H9 (cell line): ENCODE measurements around the gene CACNB4. TPM values are rescaled to one million over a fixed set of nuclear protein-coding genes. Genes with fewer than 3 reads are reported as not detected.

ENCODE experiments used
- DNase-seq: peaks from one replicate; pipeline ENCODE4 v3.0.0-alpha.2; 2017
- H2AFZ ChIP-seq: one replicate; pipeline ENCODE4 v1.6.1; 2013; ENCODE audit warnings: mild to moderate bottlenecking, low read length, control low read depth, moderate library complexity
- H2AK5ac ChIP-seq: 2 replicates; pipeline ENCODE4 v1.6.1; 2013; ENCODE audit warnings: low read length, control low read depth, mixed read lengths; ENCODE audit not compliant: insufficient read length
- H2BK120ac ChIP-seq: one replicate; pipeline ENCODE4 v1.6.1; 2013; ENCODE audit warnings: low read depth, mild to moderate bottlenecking, low read length, control low read depth, inconsistent platforms; ENCODE audit not compliant: poor library complexity, severe bottlenecking
- H2BK12ac ChIP-seq: 2 replicates; pipeline ENCODE4 v1.6.1; 2013; ENCODE audit warnings: low read length, control low read depth, mixed read lengths, low read depth; ENCODE audit not compliant: insufficient read length
- H2BK15ac ChIP-seq: 2 replicates; pipeline ENCODE4 v1.6.1; 2013; ENCODE audit warnings: low read depth, low read length, control low read depth
- H2BK20ac ChIP-seq: one replicate; pipeline ENCODE4 v1.6.1; 2013; ENCODE audit warnings: low read depth, mild to moderate bottlenecking, low read length, control low read depth, inconsistent platforms; ENCODE audit not compliant: poor library complexity, severe bottlenecking
- H2BK5ac ChIP-seq: 2 replicates; pipeline ENCODE4 v1.6.1; 2013; ENCODE audit warnings: low read length, control low read depth, mixed read lengths; ENCODE audit not compliant: insufficient read length
- H3K14ac ChIP-seq: 2 replicates; pipeline ENCODE4 v1.6.1; 2013; ENCODE audit warnings: low read length, control low read depth; ENCODE audit not compliant: insufficient read depth
- H3K18ac ChIP-seq: 2 replicates; pipeline ENCODE4 v1.6.1; 2013; ENCODE audit warnings: low read depth, mild to moderate bottlenecking, mixed read lengths, low read length, control low read depth; ENCODE audit not compliant: insufficient read length
- H3K23ac ChIP-seq: 2 replicates; pipeline ENCODE4 v1.6.1; 2013; ENCODE audit warnings: low read length, control low read depth, mixed read lengths, low read depth; ENCODE audit not compliant: insufficient read length
- H3K23me2 ChIP-seq: 2 replicates; pipeline ENCODE4 v1.6.1; 2013; ENCODE audit warnings: low read depth, mild to moderate bottlenecking, mixed read lengths, low read length, control low read depth; ENCODE audit not compliant: insufficient read length, poor library complexity, severe bottlenecking
- H3K27ac ChIP-seq: 2 replicates; pipeline ENCODE4 v1.5.1; 2013; ENCODE audit warnings: low read length, control low read depth, mixed read lengths, low read depth; ENCODE audit not compliant: insufficient read length
- H3K27me3 ChIP-seq: 2 replicates; pipeline ENCODE4 v1.6.1; 2013; ENCODE audit warnings: low read length, control low read depth, inconsistent platforms; ENCODE audit not compliant: insufficient read depth
- H3K4ac ChIP-seq: 2 replicates; pipeline ENCODE4 v1.6.1; 2013; ENCODE audit warnings: low read depth, mild to moderate bottlenecking, control low read depth, inconsistent platforms, low read length, moderate library complexity
- H3K4me1 ChIP-seq: 2 replicates; pipeline ENCODE4 v1.6.1; 2013; ENCODE audit warnings: low read length, control low read depth, inconsistent platforms; ENCODE audit not compliant: insufficient read depth
- H3K4me2 ChIP-seq: 2 replicates; pipeline ENCODE4 v1.6.1; 2013; ENCODE audit warnings: low read length, control low read depth, mixed read lengths; ENCODE audit not compliant: insufficient read length, insufficient read depth
- H3K56ac ChIP-seq: 2 replicates; pipeline ENCODE4 v1.6.1; 2013; ENCODE audit warnings: low read depth, mild to moderate bottlenecking, mixed read lengths, low read length, control low read depth; ENCODE audit not compliant: insufficient read length
- H3K79me1 ChIP-seq: 2 replicates; pipeline ENCODE4 v1.6.1; 2013; ENCODE audit warnings: low read depth, mild to moderate bottlenecking, moderate library complexity, low read length, control low read depth, inconsistent platforms; ENCODE audit not compliant: insufficient read depth, poor library complexity, severe bottlenecking
- H3K79me2 ChIP-seq: 2 replicates; pipeline ENCODE4 v1.6.1; 2013; ENCODE audit warnings: low read length, control low read depth, inconsistent platforms; ENCODE audit not compliant: insufficient read depth
- H3K9ac ChIP-seq: 2 replicates; pipeline ENCODE4 v1.6.1; 2013; ENCODE audit warnings: low read length, control low read depth, mixed read lengths; ENCODE audit not compliant: insufficient read length; ENCODE audit errors: extremely low read depth
- H3K9me3 ChIP-seq: one replicate; pipeline ENCODE4 v1.6.1; 2013; ENCODE audit warnings: low read depth, low read length, inconsistent platforms; ENCODE audit not compliant: control insufficient read depth
- H3T11ph ChIP-seq: one replicate; pipeline ENCODE4 v1.6.1; 2013; ENCODE audit warnings: mild to moderate bottlenecking, low read length, control low read depth, inconsistent platforms
- H4K20me1 ChIP-seq: one replicate; pipeline ENCODE4 v1.6.1; 2013; ENCODE audit not compliant: control insufficient read depth, insufficient read length, insufficient read depth
- H4K5ac ChIP-seq: 2 replicates; pipeline ENCODE4 v1.6.1; 2013; ENCODE audit warnings: low read depth, mild to moderate bottlenecking, mixed read lengths, low read length, control low read depth; ENCODE audit not compliant: insufficient read length
- H4K8ac ChIP-seq: replicated peaks from 2 replicates; pipeline ENCODE4 v1.6.1; 2013; ENCODE audit warnings: low read length, control low read depth, mixed read lengths, low read depth; ENCODE audit not compliant: insufficient read length
- H4K91ac ChIP-seq: 2 replicates; pipeline ENCODE4 v1.6.1; 2013; ENCODE audit warnings: low read depth, mild to moderate bottlenecking, moderate library complexity, mixed read lengths, low read length, control low read depth; ENCODE audit not compliant: insufficient read length
- H3K27ac Mint-ChIP-seq, 3 experiments: 2 replicates in 2 of 3; 3 replicates in 1 of 3; pipeline ENCODE4 v1.8.0; 2020 to 2021; ENCODE audit warnings: mixed read lengths in 3 of 3, mild to moderate bottlenecking in 1 of 3, moderate library complexity in 1 of 3
- H3K27me3 Mint-ChIP-seq: 2 replicates; pipeline ENCODE4 v1.8.0; 2021; ENCODE audit warnings: low read depth, mild to moderate bottlenecking, moderate library complexity, mixed read lengths
- H3K36me3 Mint-ChIP-seq, 3 experiments: 2 replicates in 2 of 3; 3 replicates in 1 of 3; pipeline ENCODE4 v1.8.0; 2020 to 2021; ENCODE audit warnings: low read depth in 3 of 3, mixed read lengths in 3 of 3; ENCODE audit not compliant: insufficient read depth in 1 of 3
- H3K4me1 Mint-ChIP-seq, 2 experiments: 2 replicates each; pipeline ENCODE4 v1.8.0; 2020; ENCODE audit warnings: mixed read lengths in 2 of 2
- H3K4me3 Mint-ChIP-seq, 2 experiments: 2 replicates in 1 of 2; 3 replicates in 1 of 2; pipeline ENCODE4 v1.8.0; 2020 to 2021; ENCODE audit warnings: mild to moderate bottlenecking in 2 of 2, mixed read lengths in 2 of 2, moderate library complexity in 1 of 2
- H3K9me3 Mint-ChIP-seq, 2 experiments: 2 replicates in 1 of 2; 3 replicates in 1 of 2; pipeline ENCODE4 v1.8.0; 2020; ENCODE audit warnings: mild to moderate bottlenecking in 2 of 2, mixed read lengths in 2 of 2, moderate library complexity in 1 of 2
- WGBS: extraction: QIAGEN DNeasy Blood & Tissue Kit; methylation state at CpG from one replicate; pipeline ENCODE4 v1.1.7; 2013; ENCODE audit warnings: missing lambda C conversion rate, low lambda C conversion rate, mixed read lengths; ENCODE audit not compliant: insufficient read length; ENCODE audit errors: extremely low coverage; 5-methylcytosine and 5-hydroxymethylcytosine counted together
- total RNA-seq: library from RNA; stranded (reverse); gene quantifications from 2 replicates; pipeline ENCODE4 v1.2.1, GENCODE V29; 2021
- TF ChIP-seq, protein P1 (sequence below): fragments of 200-600 bp; sonication (generic); conservative IDR thresholded peaks from 3 replicates; pipeline ENCODE4 v1.8.0; 2021; ENCODE audit warnings: antibody characterized with exemption, mild to moderate bottlenecking

CACNB4 gene
- total RNA-seq, 1 experiment from 2014 or later: 1.4 TPM

DNA sequence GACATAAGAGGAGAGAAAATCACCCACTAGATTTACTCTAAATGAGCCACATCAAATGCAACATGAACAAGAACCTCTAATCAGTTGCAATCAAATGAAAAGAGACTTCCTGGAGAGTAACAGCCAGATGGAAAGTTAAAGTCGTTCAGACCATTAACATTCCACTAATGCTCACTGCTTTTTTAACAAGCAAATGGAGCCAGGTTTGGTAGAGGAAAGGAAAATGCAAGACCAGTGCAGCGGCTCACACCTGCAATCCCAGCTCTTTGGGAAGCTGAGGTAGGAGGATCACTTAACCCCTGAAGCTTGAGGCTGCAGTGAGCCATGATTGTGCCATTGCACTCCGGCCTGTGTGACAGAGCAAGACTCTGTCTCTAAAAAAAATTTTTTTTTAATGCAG lies 48.5 kb downstream of the CACNB4 start:
- Histone ChIP-seq H3K4me1 (peaks cover 5% of the 10 kb centered on the region; the same call in 1 of the 2 replicates), H3K9ac (no peak overlapping the region), H3K4ac (no peak overlapping the region), H3K4me2 (peak overlapping the region; percentile 30), H4K5ac (no peak overlapping the region), H3K27me3 (no peaks in the 10 kb centered on the region), H3K79me1 (no peaks in the 10 kb centered on the region), H3K18ac (no peak overlapping the region), H3K9me3 (no peaks in the 10 kb centered on the region), H4K8ac (no peak overlapping the region), H3K79me2 (no peaks in the 10 kb centered on the region), H3K27ac (no peak overlapping the region), H3K56ac (no peak overlapping the region), H3T11ph (no peak overlapping the region), H2BK5ac (no peak overlapping the region), H3K14ac (no peak overlapping the region), H2BK15ac (no peak overlapping the region), H2BK12ac (no peak overlapping the region), H2BK120ac (no peak overlapping the region), H3K23ac (no peak overlapping the region), H3K23me2 (no peaks in the 10 kb centered on the region), H2AK5ac (no peak overlapping the region), H4K91ac (no peak overlapping the region), H2BK20ac (no peak overlapping the region), H4K20me1 (no peaks in the 10 kb centered on the region), H2AFZ (no peak overlapping the region)
- Mint-ChIP-seq H3K27me3 (peaks cover 8% of the 10 kb centered on the region), H3K27ac (peak overlapping the region in 2 of 3 experiments; percentile 4 to 28; a peak in 2 of 7 replicates), H3K36me3 (no peaks in the 10 kb centered on the region), H3K4me3 (peak overlapping the region in 1 of 2 experiments; percentile 22; a peak in 1 of 5 replicates), H3K9me3 (no peaks in the 10 kb centered on the region), H3K4me1 (peaks cover 30% of the 10 kb centered on the region in 2 experiments)
- peak; percentile 68 for DNase-seq
- no CpG with 5 or more reads among the region's 3 CpGs for WGBS
- TF ChIP-seq, protein P1, sequence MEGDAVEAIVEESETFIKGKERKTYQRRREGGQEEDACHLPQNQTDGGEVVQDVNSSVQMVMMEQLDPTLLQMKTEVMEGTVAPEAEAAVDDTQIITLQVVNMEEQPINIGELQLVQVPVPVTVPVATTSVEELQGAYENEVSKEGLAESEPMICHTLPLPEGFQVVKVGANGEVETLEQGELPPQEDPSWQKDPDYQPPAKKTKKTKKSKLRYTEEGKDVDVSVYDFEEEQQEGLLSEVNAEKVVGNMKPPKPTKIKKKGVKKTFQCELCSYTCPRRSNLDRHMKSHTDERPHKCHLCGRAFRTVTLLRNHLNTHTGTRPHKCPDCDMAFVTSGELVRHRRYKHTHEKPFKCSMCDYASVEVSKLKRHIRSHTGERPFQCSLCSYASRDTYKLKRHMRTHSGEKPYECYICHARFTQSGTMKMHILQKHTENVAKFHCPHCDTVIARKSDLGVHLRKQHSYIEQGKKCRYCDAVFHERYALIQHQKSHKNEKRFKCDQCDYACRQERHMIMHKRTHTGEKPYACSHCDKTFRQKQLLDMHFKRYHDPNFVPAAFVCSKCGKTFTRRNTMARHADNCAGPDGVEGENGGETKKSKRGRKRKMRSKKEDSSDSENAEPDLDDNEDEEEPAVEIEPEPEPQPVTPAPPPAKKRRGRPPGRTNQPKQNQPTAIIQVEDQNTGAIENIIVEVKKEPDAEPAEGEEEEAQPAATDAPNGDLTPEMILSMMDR: no peak
